NCI-H1417 treated with DMSO at 0.1 percent for 48 hours (cell line): ENCODE results near the gene CES5A.
"Not testable (repeated sequence)": the region's sequence is repeated elsewhere in the genome, so short reads cannot be mapped to it uniquely, and the experiment has no call there.

ENCODE experiments used
- DNase-seq: peaks from one replicate; lab custom pipeline; 2025; lab: John Stamatoyannopoulos, UW

CES5A gene

GRCh38 chr16:55875273-55875672 is at the start of gene CES5A:
TSS of gene CES5A (minus strand) at chr16:55875373. CDS start at chr16:55875221, 152 bp downstream.
- no peak for DNase-seq

- no peak for DNase-seq
Observed at GRCh38 chr16:55922662-55923061, 47.5 kb upstream of the CES5A start.

GRCh38 chr16:55917373-55918160 is 42.4 kb upstream of the CES5A start:
- no peak for DNase-seq

GRCh38 chr16:55915096-55915827 is 40.1 kb upstream of the CES5A start:
- no peak for DNase-seq

GRCh38 chr16:55914383-55914782 is 39.2 kb upstream of the CES5A start:
- no peak for DNase-seq

- DNase-seq, result no peak
Observed at GRCh38 chr16:55913716-55914115, 38.5 kb upstream of the CES5A start.

- not testable (repeated sequence) for DNase-seq
Observed at GRCh38 chr16:55913121-55913520, 37.9 kb upstream of the CES5A start.

- no peak for DNase-seq
Observed at GRCh38 chr16:55912022-55912421, 36.8 kb upstream of the CES5A start.

GRCh38 chr16:55911616-55912015 is 36.4 kb upstream of the CES5A start:
- no peak for DNase-seq

GRCh38 chr16:55909876-55910275 is 34.7 kb upstream of the CES5A start:
- no peak for DNase-seq

GRCh38 chr16:55908641-55909040 is 33.5 kb upstream of the CES5A start:
- no peak for DNase-seq

- DNase-seq, result no peak
Observed at GRCh38 chr16:55907661-55908060, 32.5 kb upstream of the CES5A start.

- DNase-seq, result no peak
Observed at GRCh38 chr16:55906123-55906522, 30.9 kb upstream of the CES5A start.

- DNase-seq, result no peak
Observed at GRCh38 chr16:55905651-55906050, 30.5 kb upstream of the CES5A start.

- DNase-seq, result no peak
Observed at GRCh38 chr16:55901566-55902217, 26.5 kb upstream of the CES5A start.

GRCh38 chr16:55900616-55901393 is 25.6 kb upstream of the CES5A start:
- DNase-seq, result no peak

- DNase-seq, result no peak
Observed at GRCh38 chr16:55899857-55900256, 24.7 kb upstream of the CES5A start.

GRCh38 chr16:55898592-55898991 is 23.4 kb upstream of the CES5A start:
- no peak for DNase-seq

- DNase-seq, result no peak
Observed at GRCh38 chr16:55892821-55893220, 17.6 kb upstream of the CES5A start.

- no peak for DNase-seq
Observed at GRCh38 chr16:55889518-55889917, 14.3 kb upstream of the CES5A start.

GRCh38 chr16:55888546-55888945 is 13.4 kb upstream of the CES5A start:
- no peak for DNase-seq

- DNase-seq, result no peak
Observed at GRCh38 chr16:55876854-55877253, 1.7 kb upstream of the CES5A start.
